Psoas muscle (tissue), 8 donors: ENCODE measurements around the gene RBM4. TPM values are rescaled to one million over a fixed set of nuclear protein-coding genes. Genes with fewer than 3 reads are reported as not detected.
A peak's percentile ranks its signal among the peaks of the same experiment; 100 is the strongest.
"Not testable (repeated sequence)": the region's sequence is repeated elsewhere in the genome, so short reads cannot be mapped to it uniquely, and the experiment has no call there.

Experiments used
- ATAC-seq, 4 donors: fragments of 200-7000 bp; cut with Tn5 transposase; one replicate each; pipeline ENCODE4 v1.9.1; 2020; ENCODE audit warnings: moderate library complexity in 3 of 4, mild to moderate bottlenecking in 2 of 4
- DNase-seq, 2 donors: peaks; one replicate each; pipeline ENCODE4 v3.0.0-alpha.2; 2020
- H3K27ac ChIP-seq: fragments of 200-600 bp; one replicate; pipeline ENCODE4 v1.8.0; 2022
- H3K27me3 ChIP-seq, 3 donors: fragments of 200-600 bp in 1 of 3; one replicate each; pipeline versions ENCODE4 v1.6.1 to v1.8.0; 2013 to 2022; ENCODE audit warnings: low read length in 2 of 3, mild to moderate bottlenecking in 2 of 3, moderate library complexity in 1 of 3; ENCODE audit not compliant: insufficient read depth in 3 of 3
- H3K36me3 ChIP-seq, 2 donors: fragments of 200-600 bp in 1 of 2; one replicate each; pipeline versions ENCODE4 v1.6.1 to v1.8.0; 2013 to 2022; ENCODE audit warnings: low read depth in 1 of 2, mild to moderate bottlenecking in 1 of 2, moderate library complexity in 1 of 2; ENCODE audit not compliant: insufficient read depth in 1 of 2
- H3K4me1 ChIP-seq: fragments of 200-600 bp; one replicate; pipeline ENCODE4 v1.8.0; 2022
- H3K4me3 ChIP-seq: fragments of 200-600 bp; one replicate; pipeline ENCODE4 v1.8.0; 2022; ENCODE audit warnings: mild to moderate bottlenecking
- H3K9me3 ChIP-seq: fragments of 200-600 bp; one replicate; pipeline ENCODE4 v1.8.0; 2022
- WGBS, 3 donors: extraction: QIAGEN DNeasy Blood & Tissue Kit; methylation state at CpG; one replicate each; pipeline versions ENCODE4 v1.1.6 to v1.1.7; 2013; 5-methylcytosine and 5-hydroxymethylcytosine counted together
- intact Hi-C, 2 donors: fragments of 100-400 bp; cut with DNase I; formaldehyde crosslinking; loops; one replicate each; pipeline versions ENCODE4 v1.11.0 to v1.14.2; 2022
- long read RNA-seq, 2 donors: library from polyadenylated mRNA; unstranded; transcript quantifications; one replicate each; pipeline ENCODE4 v2.0.0, GENCODE V29; 2021
- polyA plus RNA-seq, 3 donors: library from polyadenylated mRNA; stranded (reverse); fragments of 200-250 nt; gene quantifications; one replicate each; pipeline ENCODE4 v1.2.3, GENCODE V29; 2013
- total RNA-seq, 4 donors: library from RNA; stranded (reverse); fragmentation: NEBNext Ultra II Directional in 2 of 4; extraction: Animal tissue kit (Norgen Biotek cat#: 25700) in 2 of 4; gene quantifications; one replicate each; pipeline versions ENCODE4 v1.2.1 to v1.2.4, GENCODE V29; 2021 to 2023
- TF ChIP-seq, protein P1 (sequence below): fragments of 200-600 bp; IDR thresholded peaks from one replicate; pipeline ENCODE4 v1.8.0; 2022; ENCODE audit warnings: antibody characterized with exemption
- donor health status: healthy with polysubstance abuse.
- donor health status: DM: no; HTN: no; CAD: no; lungs with moderate emphysema.
- donor health status: Bipolar disorder and iron deficiency.
- donor health status: healthy.
- donor health status: DM: yes; HTN: yes; CAD: no.
- donor health status: DM: no; HTN: no; CAD: no.
- donor health status: DM: no; HTN: no; CAD: no.
- donor health status: DM: yes; HTN: yes; CAD: no.

The RBM4 gene, protein sequence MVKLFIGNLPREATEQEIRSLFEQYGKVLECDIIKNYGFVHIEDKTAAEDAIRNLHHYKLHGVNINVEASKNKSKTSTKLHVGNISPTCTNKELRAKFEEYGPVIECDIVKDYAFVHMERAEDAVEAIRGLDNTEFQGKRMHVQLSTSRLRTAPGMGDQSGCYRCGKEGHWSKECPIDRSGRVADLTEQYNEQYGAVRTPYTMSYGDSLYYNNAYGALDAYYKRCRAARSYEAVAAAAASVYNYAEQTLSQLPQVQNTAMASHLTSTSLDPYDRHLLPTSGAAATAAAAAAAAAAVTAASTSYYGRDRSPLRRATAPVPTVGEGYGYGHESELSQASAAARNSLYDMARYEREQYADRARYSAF
- 10 to 100 TPM; 54.5 to 80.8 (median 66.8) TPM for total RNA-seq
- 10 to 100 TPM; 54.8 to 67.4 (median 57.9) TPM for polyA plus RNA-seq
- long read RNA-seq, donor 1, transcript RBM4-201 (4 exons, 1,694 nt), result major isoform, 25 of 42 reads
- long read RNA-seq, donor 1, transcript RBM4-204 (4 exons, 1,763 nt), result minor isoform, 9 of 42 reads
- long read RNA-seq, donor 1, partial matches to known transcripts, result 0 of 42 reads
- long read RNA-seq, donor 1, other reads (novel, unspliced or antisense), result 2 of 42 reads
- long read RNA-seq, donor 2, transcript RBM4-204 (4 exons, 1,763 nt), result minor isoform, 20 of 60 reads
- long read RNA-seq, donor 2, transcript RBM4-201 (4 exons, 1,694 nt), result major isoform, 23 of 60 reads
- long read RNA-seq, donor 2, partial matches to known transcripts, result 4 of 60 reads
- long read RNA-seq, donor 2, other reads (novel, unspliced or antisense), result 4 of 60 reads

DNA sequence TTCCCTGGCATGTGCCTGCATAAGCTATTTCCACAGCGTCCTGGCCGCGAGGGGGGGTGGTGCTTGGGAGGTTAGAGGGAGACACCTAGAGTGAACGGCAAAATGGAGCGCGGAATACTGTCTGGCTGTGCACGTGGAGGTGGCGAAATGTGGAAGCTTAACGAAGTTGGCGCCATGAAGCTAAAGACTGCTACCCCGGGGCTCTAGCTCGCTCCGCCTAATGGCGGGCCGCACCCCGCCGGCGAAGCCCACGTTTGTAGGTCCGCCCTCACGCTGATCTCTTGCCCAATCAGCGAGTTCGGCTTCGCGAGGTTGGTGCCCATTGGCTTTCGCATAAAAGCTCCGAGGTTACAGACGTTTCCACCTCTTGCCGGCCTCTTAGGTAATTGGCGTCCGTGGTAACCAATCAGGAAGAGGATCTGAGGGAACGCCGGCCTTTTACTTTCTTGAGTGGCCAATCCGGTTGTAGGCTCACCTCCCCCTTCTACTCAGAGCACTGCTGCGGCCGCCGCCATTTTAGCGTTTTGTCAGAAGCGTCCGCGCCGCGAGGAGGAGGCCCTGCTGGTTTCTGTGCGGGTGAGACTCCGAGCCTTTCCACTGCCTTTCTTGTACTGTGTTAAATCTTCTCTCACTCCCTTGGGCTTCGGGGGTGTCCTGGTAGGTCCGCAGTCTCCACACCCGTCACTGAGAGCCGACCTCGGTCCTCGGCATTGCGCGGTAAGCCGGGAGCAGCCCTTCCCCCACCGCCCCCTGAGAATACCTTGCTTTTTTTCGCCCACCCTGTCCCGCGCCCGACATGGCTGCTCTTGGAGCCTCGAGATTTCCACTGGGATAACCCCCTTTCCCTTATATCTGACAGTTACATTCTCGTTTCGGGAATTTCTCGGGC lies at the start of gene RBM4:
TSS of gene RBM4 (plus strand) at position 527 of the 889 bp plus-strand sequence. CDS start 1,009 bp downstream, outside the sequence.
- intact Hi-C loops, result no loop called here
- peak within 1 kb of the TSS; percentile 91 for H3K27ac ChIP-seq
- peaks cover 46% of the 10 kb centered on the region for H3K4me1 ChIP-seq
- DNase-seq, result peak; percentile 96 to 98
- no peaks in the 10 kb centered on the region for H3K27me3 ChIP-seq
- H3K36me3 ChIP-seq, result peaks cover 11 to 47% of the 10 kb centered on the region in 2 donors
- peak within 1 kb of the TSS; percentile 87 for H3K4me3 ChIP-seq
- no peaks in the 10 kb centered on the region for H3K9me3 ChIP-seq
- peak; percentile 96 to 97 (median 97) for ATAC-seq
- TF ChIP-seq, protein P1, sequence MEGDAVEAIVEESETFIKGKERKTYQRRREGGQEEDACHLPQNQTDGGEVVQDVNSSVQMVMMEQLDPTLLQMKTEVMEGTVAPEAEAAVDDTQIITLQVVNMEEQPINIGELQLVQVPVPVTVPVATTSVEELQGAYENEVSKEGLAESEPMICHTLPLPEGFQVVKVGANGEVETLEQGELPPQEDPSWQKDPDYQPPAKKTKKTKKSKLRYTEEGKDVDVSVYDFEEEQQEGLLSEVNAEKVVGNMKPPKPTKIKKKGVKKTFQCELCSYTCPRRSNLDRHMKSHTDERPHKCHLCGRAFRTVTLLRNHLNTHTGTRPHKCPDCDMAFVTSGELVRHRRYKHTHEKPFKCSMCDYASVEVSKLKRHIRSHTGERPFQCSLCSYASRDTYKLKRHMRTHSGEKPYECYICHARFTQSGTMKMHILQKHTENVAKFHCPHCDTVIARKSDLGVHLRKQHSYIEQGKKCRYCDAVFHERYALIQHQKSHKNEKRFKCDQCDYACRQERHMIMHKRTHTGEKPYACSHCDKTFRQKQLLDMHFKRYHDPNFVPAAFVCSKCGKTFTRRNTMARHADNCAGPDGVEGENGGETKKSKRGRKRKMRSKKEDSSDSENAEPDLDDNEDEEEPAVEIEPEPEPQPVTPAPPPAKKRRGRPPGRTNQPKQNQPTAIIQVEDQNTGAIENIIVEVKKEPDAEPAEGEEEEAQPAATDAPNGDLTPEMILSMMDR, result no peak
- 0% methylated on average over 56 to 63 of the region's 63 CpGs for WGBS, 3 donors

DNA sequence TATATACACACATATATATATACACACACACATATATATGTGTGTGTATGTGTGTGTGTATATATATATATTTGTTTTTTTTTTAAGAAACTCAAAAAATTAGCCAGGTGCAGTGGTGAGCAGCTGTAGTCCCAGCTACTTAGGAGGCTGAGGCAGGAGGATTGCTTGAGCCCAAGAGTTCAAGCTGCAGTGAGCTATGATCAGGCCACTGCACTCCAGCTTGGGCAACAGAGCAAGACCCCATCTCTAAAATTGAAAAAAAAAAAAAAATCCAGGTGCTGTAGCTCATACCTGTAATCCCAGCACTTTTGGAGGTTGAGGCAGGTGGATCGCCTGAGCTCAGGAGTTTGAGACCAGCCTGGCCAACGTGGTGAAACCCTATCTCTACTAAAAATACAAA lies 49.2 kb upstream of the RBM4 start:
- H3K27me3 ChIP-seq, H3K9me3 ChIP-seq, H3K27ac ChIP-seq, DNase-seq, ATAC-seq, H3K4me3 ChIP-seq, H3K36me3 ChIP-seq, intact Hi-C loops: not testable (repeated sequence)
- WGBS, 3 donors, result 61 to 74% (median 62%) methylated on average over 2 of the region's 2 CpGs
- peaks cover 11% of the 10 kb centered on the region for H3K4me1 ChIP-seq

DNA sequence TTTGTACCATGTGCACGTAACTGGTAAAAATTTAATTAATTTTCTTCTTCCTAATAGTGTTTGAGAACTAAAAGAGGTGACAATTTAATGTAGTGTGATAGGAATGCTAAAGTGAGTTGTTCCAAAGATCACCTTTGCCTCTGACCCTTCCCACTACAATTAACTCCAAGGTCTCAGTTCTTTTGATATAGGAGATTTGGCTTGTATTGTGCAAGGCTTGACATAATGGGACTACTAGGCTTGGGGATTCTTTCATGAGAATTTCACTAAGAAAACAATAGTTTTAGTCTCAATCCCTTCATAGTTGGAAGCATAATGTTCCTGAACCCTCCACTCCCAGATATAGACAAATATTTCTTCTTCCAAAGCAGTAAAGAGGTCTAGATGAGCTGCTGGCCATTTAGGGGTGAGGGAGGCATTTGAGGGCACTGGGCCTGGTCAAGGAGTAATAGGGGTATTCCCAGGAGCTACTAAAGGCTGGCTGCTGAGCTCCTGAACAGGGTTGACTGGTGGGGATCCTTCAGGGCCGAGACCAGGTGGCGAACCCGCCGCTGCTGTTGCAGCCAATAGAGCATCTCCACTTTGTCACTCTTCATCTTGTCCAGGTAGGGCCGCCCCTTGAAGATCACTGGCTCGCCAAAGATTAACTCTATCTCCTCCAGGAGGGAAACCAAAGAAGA lies 48.4 kb upstream of the RBM4 start:
- Histone ChIP-seq H3K27ac (no peak overlapping the region), H3K4me3 (no peak overlapping the region), H3K9me3 (no peaks in the 10 kb centered on the region), H3K36me3 (no peaks in the 10 kb centered on the region), H3K27me3 (no peaks in the 10 kb centered on the region), H3K4me1 (peaks cover 15% of the 10 kb centered on the region)
- TF ChIP-seq, protein P1, result no peak
- intact Hi-C loops, result loop anchor here (5.0 kb wide), 2 partner anchors 87 to 242 kb away; partner anchors contain the start of gene RBM4B (in 1 of the 2)
- no peak for ATAC-seq
- no peak for DNase-seq
- WGBS, 3 donors, result 96 to 99% (median 97%) methylated on average over 7 of the region's 7 CpGs

DNA sequence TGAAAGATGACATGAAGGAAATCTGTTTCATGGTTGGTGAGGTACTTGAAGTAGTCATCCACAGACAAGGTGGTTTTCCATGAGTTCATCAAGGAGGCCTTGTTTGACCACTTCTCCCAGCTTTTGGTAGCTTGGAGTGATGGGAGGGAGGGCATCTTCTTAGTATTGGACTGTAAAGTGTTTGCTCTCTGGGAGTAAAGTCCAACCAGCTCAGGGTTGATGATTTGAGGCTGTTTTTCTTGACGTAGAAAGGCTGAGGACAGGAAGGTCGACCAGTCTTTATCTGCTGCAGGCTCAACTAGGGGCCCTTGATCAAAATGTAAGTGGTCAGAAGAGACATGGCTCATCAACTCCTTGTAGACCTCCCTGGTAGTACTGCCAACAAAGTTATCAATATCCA lies 47.3 kb upstream of the RBM4 start:
- TF ChIP-seq, protein P1, result no peak
- H3K27me3 ChIP-seq, result no peaks in the 10 kb centered on the region
- H3K36me3 ChIP-seq, result no peaks in the 10 kb centered on the region
- DNase-seq, result no peak
- no peak overlapping the region for H3K4me3 ChIP-seq
- intact Hi-C loops, result loop anchor here (5.0 kb wide), 2 partner anchors 86 to 241 kb away; partner anchors contain the start of gene RBM4B (in 1 of the 2)
- peaks cover 15% of the 10 kb centered on the region for H3K4me1 ChIP-seq
- 86 to 95% (median 88%) methylated on average over 2 of the region's 2 CpGs for WGBS, 3 donors
- H3K27ac ChIP-seq, result no peak overlapping the region
- ATAC-seq, result no peak
- H3K9me3 ChIP-seq, result no peaks in the 10 kb centered on the region
